HCT116 (cell line): ENCODE data around the gene ZNF423. TPM values are rescaled to one million over a fixed set of nuclear protein-coding genes. Genes with fewer than 3 reads are reported as not detected.
A peak's percentile ranks its signal among the peaks of the same experiment; 100 is the strongest.

Source experiments
- ATAC-seq: fragments of 200-7000 bp; cut with Tn5 transposase; 2 replicates; pipeline ENCODE4 v1.9.1; 2020; ENCODE audit warnings: mild to moderate bottlenecking, moderate library complexity
- BruUV-seq: library from RNA; stranded (reverse); fragments of 400-500 nt; replicated peaks from 2 replicates; lab custom pipeline; 2021; lab: Mats Ljungman, UMichigan
- CTCF ChIA-PET: fragments of 300-600 bp; sonication (Branson Sonifier 250); formaldehyde crosslinking; loops from one replicate; lab custom pipeline; 2021; ENCODE audit warnings: antibody characterized with exemption; lab: Charles Lee
- POLR2A ChIA-PET: fragments of 300-600, 350-600 bp; sonication (Branson Sonifier 250); formaldehyde crosslinking; loops from one replicate; lab custom pipeline; 2021; ENCODE audit warnings: antibody characterized with exemption; lab: Charles Lee
- RAD21 ChIA-PET, 2 experiments: fragments of 300-600 bp; sonication (Branson Sonifier 250); formaldehyde crosslinking; loops; one replicate each; lab custom pipeline; 2023; ENCODE audit warnings: low total read pairs in 2 of 2; ENCODE audit not compliant: uncharacterized antibody in 2 of 2, unreplicated experiment in 2 of 2, low non-redundant PET in 1 of 2; lab: Charles Lee
- DNase-seq: peaks from one replicate; pipeline ENCODE4 v3.0.0-alpha.2; 2010; ENCODE audit warnings: low read depth, low spot score
- H2AFZ ChIP-seq: fragments of 200-600 bp; shearing (Covaris generic), sonication (generic); 2 replicates; pipeline ENCODE4 v1.6.1; 2017; ENCODE audit warnings: low read depth, mixed run types, mixed read lengths, antibody characterized with exemption, low read length; ENCODE audit not compliant: poor library complexity, severe bottlenecking
- H3K27ac ChIP-seq: 2 replicates; pipeline ENCODE4 v1.5.1; 2012; ENCODE audit warnings: low read depth, low read length
- H3K27me3 ChIP-seq: fragments of 200-600 bp; sonication (generic); 2 replicates; pipeline ENCODE4 v1.6.1; 2016; ENCODE audit warnings: mixed run types, low read length, mixed read lengths; ENCODE audit not compliant: insufficient read depth
- H3K36me3 ChIP-seq, 2 experiments: fragments of 200-500 bp in 1 of 2; fragments of 200-600 bp in 1 of 2; sonication (Bioruptor generic) in 1 of 2; sonication (generic) in 1 of 2; 2 replicates each; pipeline versions ENCODE4 v1.5.1 to v1.6.1; 2014 to 2016; ENCODE audit warnings: low read length in 2 of 2, inconsistent platforms in 1 of 2, mixed read lengths in 1 of 2, mixed run types in 1 of 2; ENCODE audit not compliant: insufficient read depth in 2 of 2, control insufficient read depth in 1 of 2
- H3K4me1 ChIP-seq, 2 experiments: fragments of 200-600 bp in 1 of 2; sonication (generic) in 1 of 2; 2 replicates each; pipeline versions ENCODE4 v1.5.1 to v1.6.1; 2012 to 2017; ENCODE audit warnings: low read length in 2 of 2, inconsistent platforms in 1 of 2, mild to moderate bottlenecking in 1 of 2, mixed read lengths in 1 of 2, mixed run types in 1 of 2, moderate library complexity in 1 of 2; ENCODE audit not compliant: insufficient read depth in 2 of 2, control insufficient read depth in 1 of 2
- H3K4me2 ChIP-seq: fragments of 200-600 bp; sonication (generic); 2 replicates; pipeline ENCODE4 v1.6.1; 2017; ENCODE audit warnings: mixed run types, low read length, mixed read lengths
- H3K4me3 ChIP-seq, 2 experiments: fragments of 200-600 bp in 1 of 2; sonication (generic) in 1 of 2; replicated peaks in 1 of 2; 2 replicates each; pipeline ENCODE4 v1.5.1; 2011 to 2016; ENCODE audit warnings: low read length in 2 of 2, control low read depth in 1 of 2, low read depth in 1 of 2, mild to moderate bottlenecking in 1 of 2, mixed read lengths in 1 of 2, mixed run types in 1 of 2
- H3K79me2 ChIP-seq: fragments of 200-600 bp; sonication (generic); 2 replicates; pipeline ENCODE4 v1.6.1; 2017; ENCODE audit warnings: mild to moderate bottlenecking, mixed run types, low read length, moderate library complexity, mixed read lengths; ENCODE audit not compliant: insufficient read depth
- H3K9ac ChIP-seq: fragments of 200-600 bp; sonication (generic); 2 replicates; pipeline ENCODE4 v1.6.1; 2016; ENCODE audit warnings: low read length, mixed read lengths
- H3K9me2 ChIP-seq: fragments of 200-600 bp; sonication (generic), shearing (Covaris generic); 2 replicates; pipeline ENCODE4 v1.6.1; 2017; ENCODE audit warnings: mixed run types, mild to moderate bottlenecking, moderate library complexity; ENCODE audit not compliant: insufficient read depth
- H3K9me3 ChIP-seq, 2 experiments: fragments of 200-500 bp in 1 of 2; fragments of 200-600 bp in 1 of 2; sonication (Bioruptor generic) in 1 of 2; sonication (generic) in 1 of 2; 2 replicates each; pipeline ENCODE4 v1.6.1; 2014 to 2017; ENCODE audit warnings: low read length in 2 of 2, mixed read lengths in 2 of 2, inconsistent platforms in 1 of 2, low read depth in 1 of 2, mild to moderate bottlenecking in 1 of 2, mixed run types in 1 of 2, moderate library complexity in 1 of 2; ENCODE audit not compliant: control insufficient read depth in 1 of 2, insufficient read depth in 1 of 2
- H4K20me1 ChIP-seq: fragments of 200-600 bp; sonication (generic), shearing (Covaris generic); 2 replicates; pipeline ENCODE4 v1.6.1; 2017; ENCODE audit warnings: mixed run types, mild to moderate bottlenecking, moderate library complexity; ENCODE audit not compliant: insufficient read depth
- ATF3 ChIP-seq: IDR thresholded peaks from 2 replicates; pipeline ENCODE4 v1.6.1; 2012
- CBX3 ChIP-seq: IDR thresholded peaks from 2 replicates; pipeline ENCODE4 v1.6.1; 2012; ENCODE audit warnings: low read depth
- CEBPB ChIP-seq: IDR thresholded peaks from 2 replicates; pipeline ENCODE4 v1.6.1; 2012; ENCODE audit warnings: low read depth
- CTCF ChIP-seq, 3 experiments: fragments of 200-600 bp in 1 of 3; sonication (generic) in 1 of 3; IDR thresholded peaks in 2 of 3; conservative IDR thresholded peaks in 1 of 3; 2 replicates each; pipeline ENCODE4 v1.5.1; 2012 to 2017; ENCODE audit warnings: low read depth in 2 of 3, low read length in 2 of 3, antibody characterized with exemption in 1 of 3, borderline replicate concordance in 1 of 3, control low read depth in 1 of 3, mild to moderate bottlenecking in 1 of 3, mixed read lengths in 1 of 3, mixed run types in 1 of 3, moderate library complexity in 1 of 3; ENCODE audit not compliant: insufficient read depth in 1 of 3
- EGR1 ChIP-seq: IDR thresholded peaks from 2 replicates; pipeline ENCODE4 v1.6.1; 2012; ENCODE audit warnings: low read depth
- ELF1 ChIP-seq: IDR thresholded peaks from 2 replicates; pipeline ENCODE4 v1.6.1; 2012; ENCODE audit warnings: low read depth, borderline replicate concordance
- EZH2phosphoT487 ChIP-seq: fragments of 200-600 bp; IDR thresholded peaks from 2 replicates; pipeline ENCODE4 v1.6.1; 2018; ENCODE audit warnings: antibody characterized with exemption, borderline replicate concordance
- FOSL1 ChIP-seq: IDR thresholded peaks from 2 replicates; pipeline ENCODE4 v1.6.1; 2012; ENCODE audit warnings: low read depth
- JUND ChIP-seq: IDR thresholded peaks from 2 replicates; pipeline ENCODE4 v1.6.1; 2012
- POLR2A ChIP-seq: IDR thresholded peaks from 2 replicates; pipeline ENCODE4 v1.7.0; 2011; ENCODE audit warnings: borderline replicate concordance; ENCODE audit not compliant: insufficient read depth, insufficient read length; ENCODE audit errors: extremely low read depth
- REST ChIP-seq: IDR thresholded peaks from 2 replicates; pipeline ENCODE4 v1.6.1; 2012; ENCODE audit warnings: low read depth
- SIN3A ChIP-seq: IDR thresholded peaks from 2 replicates; pipeline ENCODE4 v1.6.1; 2012; ENCODE audit warnings: low read depth
- SP1 ChIP-seq: IDR thresholded peaks from 2 replicates; pipeline ENCODE4 v1.6.1; 2012; ENCODE audit warnings: low read depth
- SRF ChIP-seq: IDR thresholded peaks from 2 replicates; pipeline ENCODE4 v1.6.1; 2012; ENCODE audit warnings: low read depth
- TCF7L2 ChIP-seq: IDR thresholded peaks from 2 replicates; pipeline ENCODE4 v1.7.0; 2011; ENCODE audit warnings: borderline replicate concordance, inconsistent platforms; ENCODE audit not compliant: insufficient read depth, insufficient read length; ENCODE audit errors: extremely low read depth
- ZNF274 ChIP-seq: fragments of 200-500 bp; sonication (Bioruptor generic); IDR thresholded peaks from 2 replicates; pipeline ENCODE4 v1.6.1; 2014; ENCODE audit warnings: mild to moderate bottlenecking, low read depth, low read length, inconsistent platforms
- intact Hi-C: fragments of 100-400 bp; cut with micrococcal nuclease; formaldehyde crosslinking; loops from 2 replicates; pipeline ENCODE4 v1.10.0; 2022
- total RNA-seq: library from RNA; stranded (reverse); gene quantifications from one replicate; pipeline ENCODE4 v1.2.1, GENCODE V29; 2021; ENCODE audit not compliant: unreplicated experiment

ZNF423 gene
- total RNA-seq, 1 experiment from 2014 or later = 0.22 TPM

GRCh38 chr16:49453983-49454382 is 401.9 kb downstream of the ZNF423 start:
- intact Hi-C loops = no loop called here
- TF ChIP-seq EZH2phosphoT487 (no peak), CTCF (IDR thresholded peaks at IDR 0.05 in 2 of 3, conservative IDR thresholded peaks at IDR 0.05 in 1 of 3; ENCODE audit: borderline replicate concordance in 1 of 3, insufficient read depth in 1 of 3, low read depth in 2 of 3, low read length in 2 of 3) (no peak), SP1 (0 out of 2 replicates have a peak, but pooled peaks have one; percentile 11), POLR2A (no peak), JUND (no peak), CBX3 (no peak)
- DNase-seq (peak; percentile 3), ATAC-seq (peak; percentile 86)
- Histone ChIP-seq H3K9ac (no peak overlapping the region), H3K9me2 (no peaks in the 10 kb centered on the region), H4K20me1 (no peaks in the 10 kb centered on the region), H3K27ac (no peak overlapping the region), H3K4me3 (peak overlapping the region in 1 of 2 experiments; percentile 4; a peak in 1 of 4 replicates), H3K9me3 (no peaks in the 10 kb centered on the region), H3K27me3 (peaks cover 19% of the 10 kb centered on the region; the same call in 1 of the 2 replicates), H2AFZ (peak overlapping the region; percentile 60), H3K79me2 (no peaks in the 10 kb centered on the region), H3K4me1 (peaks cover 0 to 3% of the 10 kb centered on the region in 2 experiments; a peak in 1 of 4 replicates), H3K36me3 (no peaks in the 10 kb centered on the region), H3K4me2 (peak overlapping the region; percentile 23; the same call in 1 of the 2 replicates)
- CTCF ChIA-PET = interaction anchor here (1.4 kb wide), 1 partner anchor 11 kb away, joined by 3 read pairs; no protein-coding TSS in a partner anchor
- BruUV-seq = no TSS peak
- POLR2A ChIA-PET = no interaction called here
- RAD21 ChIA-PET = no interaction called here

GRCh38 chr16:49453021-49453420 is 402.9 kb downstream of the ZNF423 start:
- ChIA-PET CTCF (interaction anchor here (1.4 kb wide), 1 partner anchor 12 kb away, joined by 3 read pairs; no protein-coding TSS in a partner anchor), POLR2A (no interaction called here), RAD21 (no interaction called here)
- H3K36me3 ChIP-seq = no peaks in the 10 kb centered on the region
- no peak overlapping the region for H3K4me2 ChIP-seq
- H3K27ac ChIP-seq = no peak overlapping the region
- H3K27me3 ChIP-seq = peaks cover 22% of the 10 kb centered on the region
- intact Hi-C loops = no loop called here
- peaks cover 0 to 3% of the 10 kb centered on the region in 2 experiments; a peak in 1 of 4 replicates for H3K4me1 ChIP-seq
- no TSS peak for BruUV-seq
- H2AFZ ChIP-seq = no peak overlapping the region
- no peak overlapping the region for H3K4me3 ChIP-seq
- H3K9me3 ChIP-seq = no peaks in the 10 kb centered on the region
- ATAC-seq (no peak), DNase-seq (no peak)
- H3K9me2 ChIP-seq = no peaks in the 10 kb centered on the region
- no peaks in the 10 kb centered on the region for H4K20me1 ChIP-seq
- H3K9ac ChIP-seq = no peak overlapping the region
- no peaks in the 10 kb centered on the region for H3K79me2 ChIP-seq
- no peak for TF ChIP-seq CBX3
- no peak for TF ChIP-seq ATF3
- no peak for TF ChIP-seq SRF
- no peak for TF ChIP-seq SIN3A
- no peak for TF ChIP-seq EGR1
- no peak for TF ChIP-seq JUND
- no peak for TF ChIP-seq FOSL1
- no peak for TF ChIP-seq ZNF274
- no peak for TF ChIP-seq REST
- no peak for TF ChIP-seq TCF7L2
- no peak for TF ChIP-seq CEBPB
- TF ChIP-seq SP1 = no peak
- no peak for TF ChIP-seq ELF1
